ENCODE data around the gene UBE2H. TPM values are rescaled to one million over a fixed set of nuclear protein-coding genes. Genes with fewer than 3 reads are reported as not detected.

UBE2H gene
- total RNA-seq, 1 experiment from 2014 or later, result 75.1 TPM

DNA sequence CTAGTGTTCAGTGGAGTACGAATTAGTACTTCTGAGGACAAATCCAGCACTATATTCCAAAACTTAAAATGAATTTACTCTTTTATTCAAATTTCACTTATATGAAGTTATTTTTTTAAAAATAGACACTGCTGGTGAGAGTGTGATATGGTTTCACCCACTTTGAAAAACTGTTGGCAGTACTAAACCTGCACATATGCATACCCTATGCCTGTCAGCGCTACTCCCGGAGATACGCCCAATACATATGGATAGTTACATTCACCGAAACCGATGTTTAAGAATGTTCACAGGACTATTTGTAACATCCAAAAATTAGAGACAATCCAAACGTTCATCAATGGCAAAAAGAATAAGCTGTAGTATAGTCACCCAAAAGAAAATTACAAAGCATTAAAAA, 69.6 kb downstream of the UBE2H start:
- no peak overlapping the region for H3K9ac ChIP-seq (ENCODE audit: extremely low read depth, insufficient read length, low read length)
- H3K23me2 ChIP-seq (ENCODE audit: insufficient read length, low read depth, low read length, poor library complexity, severe bottlenecking), result no peaks in the 10 kb centered on the region
- peaks cover 2 to 19% (median 18%) of the 10 kb centered on the region in 3 experiments; a peak in 6 of 7 replicates for H3K36me3 Mint-ChIP-seq (ENCODE audit: insufficient read depth in 1 of 3, low read depth in 3 of 3)
- H2BK20ac ChIP-seq (ENCODE audit: low read depth, low read length, poor library complexity, severe bottlenecking), result no peak overlapping the region
- no peak for DNase-seq
- no peaks in the 10 kb centered on the region for H3K27me3 ChIP-seq (ENCODE audit: insufficient read depth, low read length)
- H3K23ac ChIP-seq (ENCODE audit: insufficient read length, low read depth, low read length), result no peak overlapping the region
- H2AK5ac ChIP-seq (ENCODE audit: insufficient read length, low read length), result no peak overlapping the region
- WGBS (ENCODE audit: extremely low coverage, insufficient read length, low lambda C conversion rate), result no CpG with 5 or more reads among the region's 7 CpGs
- peaks cover 7% of the 10 kb centered on the region; the same call in 1 of the 2 replicates for H3K4me1 ChIP-seq (ENCODE audit: insufficient read depth, low read length)
- no peaks in the 10 kb centered on the region for H3K27me3 Mint-ChIP-seq (ENCODE audit: low read depth)
- H3K14ac ChIP-seq (ENCODE audit: insufficient read depth, low read length), result no peak overlapping the region
- H4K20me1 ChIP-seq (ENCODE audit: control insufficient read depth, insufficient read depth, insufficient read length), result no peaks in the 10 kb centered on the region
- no peak overlapping the region for H3K4me2 ChIP-seq (ENCODE audit: insufficient read depth, insufficient read length, low read length)
- H2AFZ ChIP-seq (ENCODE audit: low read length), result no peak overlapping the region
- H3T11ph ChIP-seq (ENCODE audit: low read length), result no peak overlapping the region
- no peak overlapping the region for H2BK5ac ChIP-seq (ENCODE audit: insufficient read length, low read length)
- H3K18ac ChIP-seq (ENCODE audit: insufficient read length, low read depth, low read length), result no peak overlapping the region
- H3K79me1 ChIP-seq (ENCODE audit: insufficient read depth, low read depth, low read length, poor library complexity, severe bottlenecking), result no peaks in the 10 kb centered on the region
- H2BK120ac ChIP-seq (ENCODE audit: low read depth, low read length, poor library complexity, severe bottlenecking), result no peak overlapping the region
- peaks cover 38 to 41% of the 10 kb centered on the region in 2 experiments for H3K4me1 Mint-ChIP-seq
- H3K9me3 Mint-ChIP-seq, result no peaks in the 10 kb centered on the region
- H3K27ac Mint-ChIP-seq, result no peak overlapping the region
- no peak overlapping the region for H3K56ac ChIP-seq (ENCODE audit: insufficient read length, low read depth, low read length)
- H4K5ac ChIP-seq (ENCODE audit: insufficient read length, low read depth, low read length), result no peak overlapping the region
- no peak overlapping the region for H2BK12ac ChIP-seq (ENCODE audit: insufficient read length, low read depth, low read length)
- no peak overlapping the region for H4K91ac ChIP-seq (ENCODE audit: insufficient read length, low read depth, low read length)
- H3K9me3 ChIP-seq (ENCODE audit: control insufficient read depth, low read depth, low read length), result no peaks in the 10 kb centered on the region
- H3K4ac ChIP-seq (ENCODE audit: low read depth, low read length), result no peak overlapping the region
- H3K4me3 Mint-ChIP-seq, result no peak overlapping the region
- H2BK15ac ChIP-seq (ENCODE audit: low read depth, low read length), result no peak overlapping the region
- TF ChIP-seq, protein P1, sequence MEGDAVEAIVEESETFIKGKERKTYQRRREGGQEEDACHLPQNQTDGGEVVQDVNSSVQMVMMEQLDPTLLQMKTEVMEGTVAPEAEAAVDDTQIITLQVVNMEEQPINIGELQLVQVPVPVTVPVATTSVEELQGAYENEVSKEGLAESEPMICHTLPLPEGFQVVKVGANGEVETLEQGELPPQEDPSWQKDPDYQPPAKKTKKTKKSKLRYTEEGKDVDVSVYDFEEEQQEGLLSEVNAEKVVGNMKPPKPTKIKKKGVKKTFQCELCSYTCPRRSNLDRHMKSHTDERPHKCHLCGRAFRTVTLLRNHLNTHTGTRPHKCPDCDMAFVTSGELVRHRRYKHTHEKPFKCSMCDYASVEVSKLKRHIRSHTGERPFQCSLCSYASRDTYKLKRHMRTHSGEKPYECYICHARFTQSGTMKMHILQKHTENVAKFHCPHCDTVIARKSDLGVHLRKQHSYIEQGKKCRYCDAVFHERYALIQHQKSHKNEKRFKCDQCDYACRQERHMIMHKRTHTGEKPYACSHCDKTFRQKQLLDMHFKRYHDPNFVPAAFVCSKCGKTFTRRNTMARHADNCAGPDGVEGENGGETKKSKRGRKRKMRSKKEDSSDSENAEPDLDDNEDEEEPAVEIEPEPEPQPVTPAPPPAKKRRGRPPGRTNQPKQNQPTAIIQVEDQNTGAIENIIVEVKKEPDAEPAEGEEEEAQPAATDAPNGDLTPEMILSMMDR (conservative IDR thresholded peaks at IDR 0.05), result no peak
- no peak overlapping the region for H4K8ac ChIP-seq (replicated peaks; ENCODE audit: insufficient read length, low read depth, low read length)
- H3K27ac ChIP-seq (ENCODE audit: insufficient read length, low read depth, low read length), result no peak overlapping the region
- H3K79me2 ChIP-seq (ENCODE audit: insufficient read depth, low read length), result no peaks in the 10 kb centered on the region; the same call in 1 of the 2 replicates
